Activated CD4-positive, CD25-positive, alpha-beta regulatory T cell treated with anti-CD3 and anti-CD28 coated beads, Interleukin-2, amount 50 U/mL, for 72 hours (primary cell): ENCODE data around the gene APC2.
"Not testable (repeated sequence)": the region's sequence is repeated elsewhere in the genome, so short reads cannot be mapped to it uniquely, and the experiment has no call there.

Source experiments
- DNase-seq: peaks from one replicate; pipeline ENCODE4 v3.0.0; 2021

The APC2 gene

DNA sequence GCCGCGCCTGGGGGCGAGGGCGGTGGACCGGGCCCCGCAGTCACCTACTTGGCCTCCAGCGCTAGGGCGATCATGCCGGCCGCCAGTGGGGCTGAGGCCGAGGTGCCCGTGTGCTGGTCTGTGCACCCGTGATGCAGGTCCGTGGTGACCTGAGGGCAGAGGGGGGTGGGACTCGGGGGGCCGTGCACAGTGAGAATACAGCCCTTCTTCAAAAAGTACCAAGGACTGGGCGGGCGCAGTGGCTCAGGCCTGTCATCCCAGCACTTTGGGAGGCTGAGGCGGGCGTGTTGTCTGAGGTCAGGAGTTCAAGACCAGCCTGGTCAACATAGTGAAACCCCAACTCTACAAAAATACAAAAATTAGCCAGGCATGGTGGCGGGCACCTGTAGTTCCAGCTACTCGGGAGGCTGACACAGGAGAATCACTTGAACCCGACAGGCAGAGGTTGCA, 34.1 kb downstream of the APC2 start:
- no peak for DNase-seq

DNA sequence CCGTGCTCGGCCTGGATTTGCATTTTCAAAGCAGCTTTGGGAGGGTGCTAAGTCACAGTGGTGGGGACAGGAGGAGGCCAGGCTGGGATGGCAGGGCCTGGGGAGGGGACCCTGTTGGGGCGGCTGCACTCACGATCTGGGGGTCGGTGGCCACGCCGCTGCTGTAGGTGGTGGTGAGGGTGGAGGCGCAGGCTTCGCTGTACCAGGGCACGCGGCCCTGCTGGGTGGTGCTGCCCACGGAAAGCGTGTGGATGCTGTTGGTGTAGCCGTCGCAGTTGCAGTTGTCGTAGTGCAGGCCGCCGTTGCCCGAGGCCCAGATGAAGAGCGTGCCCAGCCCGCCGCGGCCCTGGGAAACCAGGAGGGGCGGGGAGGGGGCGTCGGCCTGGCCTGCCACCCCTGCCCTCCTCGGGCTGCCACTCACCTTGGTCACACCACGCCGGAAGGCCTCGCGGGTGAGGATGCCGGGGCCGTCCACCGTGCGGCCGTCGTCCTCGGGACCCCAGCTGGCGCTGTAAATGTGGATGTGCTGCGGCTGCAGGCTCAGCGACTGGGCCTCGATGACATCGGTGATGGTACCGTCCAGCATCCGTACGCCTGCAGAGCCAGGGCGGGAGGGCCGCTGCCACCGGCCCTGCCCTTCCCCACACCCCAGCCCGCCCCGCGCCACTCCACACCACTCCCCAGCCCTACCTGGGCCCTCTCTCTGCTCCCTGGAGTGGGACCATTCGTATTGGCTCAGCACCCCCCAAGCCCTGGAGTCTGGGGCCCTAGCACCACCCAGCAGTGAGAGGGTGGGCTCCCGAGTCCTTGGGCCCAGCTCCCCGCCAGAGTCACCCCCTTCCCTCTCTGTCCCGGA, 37.0 kb downstream of the APC2 start:
- DNase-seq: no peak

DNA sequence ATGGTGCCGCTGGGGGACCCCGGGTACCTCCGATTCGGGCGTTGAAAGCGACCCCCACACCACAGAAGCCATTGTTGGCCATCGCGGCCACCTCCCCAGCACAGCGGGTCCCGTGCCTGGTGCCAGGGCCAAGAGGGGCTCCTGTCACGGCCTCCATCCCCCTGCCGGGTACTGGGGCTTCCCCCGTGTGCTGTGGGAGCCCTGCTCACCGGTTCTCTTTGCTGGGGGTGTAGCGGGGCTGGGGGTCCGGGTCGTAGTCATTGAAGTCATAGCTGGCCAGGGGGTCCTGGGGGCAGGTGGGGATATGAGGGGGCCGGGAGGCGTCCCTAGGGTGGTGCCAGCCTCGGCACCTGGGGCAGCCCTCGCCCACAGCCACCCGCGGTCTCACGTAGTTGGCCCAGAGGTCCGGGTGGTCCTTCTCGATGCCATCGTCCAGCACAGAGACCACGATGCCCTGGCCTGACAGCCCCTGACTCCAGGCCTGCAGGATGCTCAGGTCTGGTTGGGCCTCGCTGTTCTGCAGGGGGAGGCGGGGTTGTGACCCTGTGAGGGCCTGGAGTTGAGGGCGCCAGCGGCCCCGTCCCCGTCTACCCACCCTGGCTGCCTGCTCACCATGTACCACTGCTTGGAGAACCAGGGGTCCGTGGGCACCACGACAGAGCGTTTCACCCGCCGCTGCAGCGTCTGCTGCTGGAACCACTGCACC, 37.8 kb downstream of the APC2 start:
- no peak for DNase-seq

- no peak for DNase-seq
Observed at GRCh38 chr19:1488282-1488601, 38.3 kb downstream of the APC2 start.

DNA sequence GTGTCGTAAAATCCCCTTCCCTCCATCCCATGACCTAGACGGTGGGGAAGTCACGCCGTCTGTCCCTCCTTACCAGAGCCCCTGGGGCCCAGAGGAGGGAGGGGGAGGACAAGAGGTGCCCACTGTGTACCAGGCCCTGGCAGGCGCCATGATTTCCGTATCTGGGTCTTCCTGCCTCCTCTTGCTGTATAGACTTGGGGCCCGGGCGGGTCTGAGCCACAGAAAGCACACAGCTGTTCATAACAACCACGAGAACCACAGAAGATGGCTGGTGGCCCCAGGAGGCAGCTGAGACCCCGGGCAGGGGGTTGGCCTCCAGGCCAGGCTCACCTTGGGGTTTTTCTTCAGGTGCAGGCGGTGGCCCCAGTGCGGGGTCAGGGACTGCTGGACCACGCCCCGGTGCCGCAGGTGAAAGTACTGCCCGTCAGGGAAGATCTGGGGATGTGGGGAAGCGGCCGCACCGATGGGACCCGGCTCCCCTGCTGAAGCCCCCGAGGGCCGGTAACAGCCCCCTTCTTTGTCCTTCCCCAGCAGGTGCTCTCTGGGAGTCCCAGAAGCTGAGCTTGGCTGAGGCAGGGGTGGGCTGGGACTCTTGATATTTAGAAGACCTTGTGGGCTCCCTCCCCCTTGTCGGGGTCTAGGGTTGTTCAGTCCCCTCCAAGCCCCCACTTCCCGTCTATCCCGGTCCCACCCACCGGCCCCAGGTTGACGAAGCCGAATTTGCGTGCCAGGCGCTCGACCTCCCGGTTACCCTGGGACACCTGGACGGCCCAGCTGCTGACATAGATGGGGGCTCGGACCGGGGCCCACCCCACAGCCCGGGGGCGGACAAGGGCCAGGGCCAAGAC, 39.8 kb downstream of the APC2 start:
- DNase-seq: no peak

DNA sequence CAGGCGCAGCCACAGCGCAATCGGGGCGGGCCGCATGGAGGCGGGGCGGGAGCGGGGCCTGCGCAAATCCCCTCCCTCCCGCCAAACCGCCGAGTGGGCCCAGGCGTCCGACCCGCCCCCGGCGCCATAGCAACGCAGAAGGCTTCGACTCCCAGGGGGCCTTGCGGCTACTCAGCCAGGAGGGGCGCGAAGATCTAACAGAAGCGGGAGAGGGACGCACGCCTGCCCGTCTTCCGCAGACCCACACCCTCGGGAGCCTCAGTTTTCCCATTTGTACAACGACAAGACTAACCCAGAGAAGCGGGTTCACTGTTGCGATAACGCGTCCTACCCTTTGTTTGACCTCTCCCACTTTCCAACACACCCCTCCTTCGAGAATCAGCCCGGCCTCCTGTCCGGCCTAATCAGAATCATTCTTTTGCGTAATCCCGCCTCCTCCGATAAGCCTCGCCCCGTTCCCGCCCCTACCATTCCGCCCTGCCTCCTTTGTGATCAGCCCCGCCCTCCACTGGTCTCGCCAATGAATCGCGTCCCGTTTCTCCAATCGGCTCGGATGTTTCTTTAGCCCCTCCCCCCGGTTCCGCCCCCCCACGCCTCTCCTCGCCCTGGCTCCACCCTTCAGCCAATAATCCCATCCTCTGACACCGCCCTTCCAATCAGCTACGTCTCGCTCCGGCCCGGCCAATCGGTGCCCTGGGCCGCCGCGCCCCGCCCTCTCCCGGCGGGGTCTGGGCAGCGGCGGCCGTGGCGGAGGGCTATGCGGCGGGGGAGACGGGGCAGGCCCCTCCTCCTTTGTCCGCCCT, 40.6 kb downstream of the APC2 start, which contains the start of gene PCSK4:
TSS of gene PCSK4 (minus strand) at position 40 of the 803 bp plus-strand sequence. CDS start at position 36, 4 bp downstream.
- peak; percentile 97 for DNase-seq

GRCh38 chr19:1491114-1491848, 41.4 kb downstream of the APC2 start, which contains the start of gene REEP6:
Gene REEP6 (plus strand): TSS chr19:1491181. CDS start chr19:1491270, 89 bp downstream.
- DNase-seq: no peak

GRCh38 chr19:1491849-1492170, 41.9 kb downstream of the APC2 start:
- DNase-seq: no peak

GRCh38 chr19:1492474-1493006, 42.6 kb downstream of the APC2 start:
- DNase-seq: no peak

- DNase-seq: no peak
Observed at GRCh38 chr19:1494115-1494815, 44.3 kb downstream of the APC2 start.

- no peak for DNase-seq
Observed at GRCh38 chr19:1495051-1495798, 45.3 kb downstream of the APC2 start.

- DNase-seq: no peak
Observed at GRCh38 chr19:1495799-1496713, 46.1 kb downstream of the APC2 start.

DNA sequence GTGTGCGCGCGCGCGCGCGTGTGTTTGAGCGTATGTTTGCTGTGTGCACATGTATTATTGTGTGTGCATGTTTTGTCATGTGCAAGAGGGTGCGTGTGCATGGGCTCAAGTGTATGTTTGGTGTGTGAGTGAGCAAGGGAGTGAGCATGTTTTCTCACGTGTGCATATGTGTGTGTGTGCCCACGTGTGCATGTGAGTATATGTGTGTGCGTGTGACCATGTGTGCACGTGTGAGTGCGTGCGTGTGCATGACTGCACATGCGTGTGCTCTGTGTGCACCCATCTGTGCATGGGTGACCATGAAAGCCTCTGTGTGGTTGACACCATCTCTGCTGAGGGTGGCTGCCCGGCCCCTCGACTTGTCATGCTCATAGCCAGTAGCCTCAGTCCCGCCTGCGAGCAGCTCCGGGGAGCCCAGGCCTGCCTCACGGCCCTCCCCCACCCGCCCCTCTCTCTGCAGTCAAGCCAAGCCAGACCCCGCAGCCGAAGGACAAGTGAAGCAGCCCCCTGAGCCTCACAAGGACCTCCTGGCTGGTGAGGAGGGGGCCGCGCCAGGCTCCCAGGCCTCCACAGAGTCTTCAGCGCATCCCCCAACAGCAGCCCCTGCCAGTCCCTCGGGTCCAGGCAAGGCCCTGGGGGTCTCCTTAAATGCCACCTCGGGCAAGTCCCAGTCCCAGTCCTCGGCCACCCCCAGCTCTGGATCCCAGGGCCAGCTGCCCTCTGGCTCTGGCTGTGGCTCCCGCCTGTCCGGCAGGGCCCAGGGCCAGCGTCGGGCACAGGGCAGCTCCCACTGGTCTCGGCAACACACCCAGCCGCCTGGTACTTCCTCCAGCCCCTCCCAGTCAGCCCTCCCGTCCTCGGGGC, 47.0 kb downstream of the APC2 start:
- no peak for DNase-seq

GRCh38 chr19:1497578-1498235, 47.8 kb downstream of the APC2 start:
- no peak for DNase-seq

- not testable (repeated sequence) for DNase-seq
Observed at GRCh38 chr19:1499231-1499630, 49.3 kb downstream of the APC2 start.

DNA sequence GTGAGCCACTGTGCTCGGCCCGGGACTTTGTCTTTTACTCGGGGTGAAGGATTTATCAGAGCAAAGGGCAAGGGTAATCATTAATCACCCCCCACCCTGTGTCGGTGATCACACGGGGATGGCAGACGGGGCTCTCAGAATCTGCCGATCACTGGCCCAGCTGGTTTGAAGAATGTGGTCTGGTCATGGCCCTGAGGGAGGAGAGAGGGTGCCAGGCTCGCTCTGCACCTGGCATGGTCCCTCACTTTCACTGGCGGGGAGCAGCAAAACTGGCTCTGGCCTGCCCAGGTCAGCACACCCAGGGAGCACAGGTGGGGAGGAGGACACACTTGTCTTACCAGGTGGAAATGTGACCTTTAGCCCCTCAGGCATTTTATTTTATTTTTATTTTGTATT, 51.3 kb downstream of the APC2 start:
- no peak for DNase-seq

DNA sequence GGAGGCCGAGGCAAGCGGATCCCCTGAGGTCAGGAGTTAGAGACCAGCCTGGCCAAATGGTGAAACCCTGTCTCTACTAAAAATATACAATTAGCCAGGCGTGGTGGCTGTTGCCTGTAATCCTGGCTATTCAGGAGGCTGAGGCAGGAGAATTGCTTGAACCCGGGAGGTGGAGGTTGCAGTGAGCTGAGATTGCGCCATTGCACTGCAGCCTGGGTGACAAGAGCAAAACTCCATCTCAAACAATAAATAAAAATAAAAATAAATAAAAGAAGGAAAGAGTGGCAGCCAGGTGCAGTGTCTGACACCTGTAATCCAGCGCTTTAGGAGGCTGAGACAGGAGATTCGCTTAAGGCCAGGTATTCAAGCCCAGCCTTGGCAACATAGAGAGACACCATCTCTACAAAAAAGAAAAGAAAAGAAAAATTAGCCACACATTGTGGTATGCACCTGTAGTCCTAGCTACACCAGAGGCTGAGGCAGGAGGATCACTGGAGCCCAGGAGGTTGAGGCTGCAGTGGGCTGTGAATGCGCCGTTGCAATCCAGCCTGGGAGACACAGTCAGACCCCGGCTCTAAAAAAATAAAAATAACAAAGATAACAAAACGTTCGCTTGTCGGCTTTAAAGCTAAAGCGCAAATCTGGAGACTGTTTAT, 52.6 kb downstream of the APC2 start:
- DNase-seq: no peak
